SK-N-SH treated with all-trans-retinoic acid at 6 μM for 48 hours (cell line): ENCODE measurements around the gene GNAQ.

Experiments used
- CREB5 ChIP-seq: fragments of 250-450 bp; sonication (Bioruptor Pico); IDR thresholded peaks from 2 replicates; pipeline ENCODE4 v1.5.1; 2020; ENCODE audit warnings: low read depth, mild to moderate bottlenecking, moderate library complexity
- PATZ1 ChIP-seq: fragments of 250-450 bp; sonication (Bioruptor Pico); IDR thresholded peaks from 2 replicates; pipeline ENCODE4 v1.8.0; 2020; ENCODE audit warnings: mild to moderate bottlenecking, moderate library complexity, borderline replicate concordance
- RARB ChIP-seq: fragments of 250-450 bp; sonication (Bioruptor Pico); IDR thresholded peaks from 2 replicates; pipeline ENCODE4 v1.8.0; 2021; ENCODE audit warnings: mild to moderate bottlenecking, moderate library complexity
- TCF4 ChIP-seq: fragments of 250-450 bp; sonication (Bioruptor Pico); IDR thresholded peaks from 2 replicates; pipeline ENCODE4 v1.8.0; 2021; ENCODE audit warnings: mild to moderate bottlenecking, moderate library complexity, borderline replicate concordance

GRCh38 chr9:77879437-77879943 lies 152.1 kb downstream of the GNAQ start:
- TF ChIP-seq RARB (CRISPR knock-in tag) (no peak), PATZ1 (CRISPR knock-in tag) (no peak), CREB5 (CRISPR knock-in tag) (peak; percentile 15; the same call in 1 of the 2 replicates), TCF4 (CRISPR knock-in tag) (no peak)
